Right lobe of liver (tissue), 4 donors: Measurements from ENCODE around the gene JAZF1.

Experiments used
- POLR2A ChIP-seq: fragments of 450-650 bp; IDR thresholded peaks from one replicate; pipeline ENCODE4 v1.6.1; 2017; ENCODE audit warnings: antibody characterized with exemption, mild to moderate bottlenecking
- TF ChIP-seq, protein P1 (sequence below), 4 donors: fragments of 200-600 bp in 3 of 4; fragments of 450-650 bp in 1 of 4; IDR thresholded peaks; one replicate each; pipeline versions ENCODE4 v1.5.1 to v1.8.0; 2016 to 2022; ENCODE audit warnings: antibody characterized with exemption in 4 of 4, mild to moderate bottlenecking in 2 of 4
- donor health status: DM: no; HTN: no; CAD: no.
- donor health status: DM: no; HTN: no; CAD: no.
- donor health status: DM: no; HTN: yes; CAD: no.

- TF ChIP-seq, protein P1, sequence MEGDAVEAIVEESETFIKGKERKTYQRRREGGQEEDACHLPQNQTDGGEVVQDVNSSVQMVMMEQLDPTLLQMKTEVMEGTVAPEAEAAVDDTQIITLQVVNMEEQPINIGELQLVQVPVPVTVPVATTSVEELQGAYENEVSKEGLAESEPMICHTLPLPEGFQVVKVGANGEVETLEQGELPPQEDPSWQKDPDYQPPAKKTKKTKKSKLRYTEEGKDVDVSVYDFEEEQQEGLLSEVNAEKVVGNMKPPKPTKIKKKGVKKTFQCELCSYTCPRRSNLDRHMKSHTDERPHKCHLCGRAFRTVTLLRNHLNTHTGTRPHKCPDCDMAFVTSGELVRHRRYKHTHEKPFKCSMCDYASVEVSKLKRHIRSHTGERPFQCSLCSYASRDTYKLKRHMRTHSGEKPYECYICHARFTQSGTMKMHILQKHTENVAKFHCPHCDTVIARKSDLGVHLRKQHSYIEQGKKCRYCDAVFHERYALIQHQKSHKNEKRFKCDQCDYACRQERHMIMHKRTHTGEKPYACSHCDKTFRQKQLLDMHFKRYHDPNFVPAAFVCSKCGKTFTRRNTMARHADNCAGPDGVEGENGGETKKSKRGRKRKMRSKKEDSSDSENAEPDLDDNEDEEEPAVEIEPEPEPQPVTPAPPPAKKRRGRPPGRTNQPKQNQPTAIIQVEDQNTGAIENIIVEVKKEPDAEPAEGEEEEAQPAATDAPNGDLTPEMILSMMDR (IDR thresholded peaks at IDR 0.05) = no peak
- TF ChIP-seq POLR2A = no peak
These were observed 271.9 kb downstream of the JAZF1 start for GRCh38 chr7:27908534-27909165.
